AG04450 (cell line): Measurements from ENCODE around the gene SLC25A10. TPM values are rescaled to one million over a fixed set of nuclear protein-coding genes. Genes with fewer than 3 reads are reported as not detected.
A peak's percentile ranks its signal among the peaks of the same experiment; 100 is the strongest.

ENCODE experiments used
- CTCF ChIA-PET: fragments of 300-600, 350-600 bp; formaldehyde crosslinking; extraction: SDS; loops from one replicate; lab custom pipeline; 2022; ENCODE audit warnings: antibody characterized with exemption, inconsistent platforms; lab: Charles Lee
- POLR2A ChIA-PET: fragments of 350-600 bp; formaldehyde crosslinking; extraction: SDS; loops from one replicate; lab custom pipeline; 2021; ENCODE audit warnings: antibody characterized with exemption, inconsistent platforms; lab: Yijun Ruan, JAX
- DNase-seq: peaks from one replicate; pipeline ENCODE4 v3.0.0-alpha.2; 2011; ENCODE audit warnings: low read depth, low spot score
- H3K27ac ChIP-seq: one replicate; pipeline ENCODE4 v1.5.1; 2012; ENCODE audit warnings: low read depth, low read length, control low read depth
- H3K27me3 ChIP-seq: one replicate; pipeline ENCODE4 v1.6.0; 2012; ENCODE audit warnings: low read length; ENCODE audit not compliant: control insufficient read depth, insufficient read depth
- H3K4me3 ChIP-seq: 2 replicates; pipeline ENCODE4 v1.5.1; 2011; ENCODE audit warnings: mild to moderate bottlenecking, low read depth, low read length, control low read depth
- H3K9me3 ChIP-seq: 2 replicates; pipeline ENCODE4 v1.5.1; 2012; ENCODE audit warnings: low read length; ENCODE audit not compliant: control insufficient read depth, insufficient read depth
- polyA plus RNA-seq: library from polyadenylated mRNA; depleted of rRNA; stranded (reverse); fragments of >200 nt; gene quantifications from 2 replicates; pipeline ENCODE4 v1.2.3, GENCODE V29; 2011
- TF ChIP-seq, protein P1 (sequence below): IDR thresholded peaks from 2 replicates; pipeline ENCODE4 v1.5.1; 2011; ENCODE audit warnings: low read depth, low read length, control low read depth, inconsistent platforms

Gene SLC25A10
- polyA plus RNA-seq, 1 experiment = 3.3 TPM

- CTCF ChIA-PET = interaction anchor here (1.1 kb wide), 1 partner anchor 17 kb away, joined by 3 read pairs; no protein-coding TSS in a partner anchor
- peak; percentile 23 for DNase-seq
- POLR2A ChIA-PET = interaction anchor here (1.4 to 3.4 kb wide), 3 partner anchors 11 to 19 kb away, joined by 4 to 35 read pairs (median 6); partner anchors contain the start of genes CCDC137, MRPL12 and OXLD1
- TF ChIP-seq, protein P1, sequence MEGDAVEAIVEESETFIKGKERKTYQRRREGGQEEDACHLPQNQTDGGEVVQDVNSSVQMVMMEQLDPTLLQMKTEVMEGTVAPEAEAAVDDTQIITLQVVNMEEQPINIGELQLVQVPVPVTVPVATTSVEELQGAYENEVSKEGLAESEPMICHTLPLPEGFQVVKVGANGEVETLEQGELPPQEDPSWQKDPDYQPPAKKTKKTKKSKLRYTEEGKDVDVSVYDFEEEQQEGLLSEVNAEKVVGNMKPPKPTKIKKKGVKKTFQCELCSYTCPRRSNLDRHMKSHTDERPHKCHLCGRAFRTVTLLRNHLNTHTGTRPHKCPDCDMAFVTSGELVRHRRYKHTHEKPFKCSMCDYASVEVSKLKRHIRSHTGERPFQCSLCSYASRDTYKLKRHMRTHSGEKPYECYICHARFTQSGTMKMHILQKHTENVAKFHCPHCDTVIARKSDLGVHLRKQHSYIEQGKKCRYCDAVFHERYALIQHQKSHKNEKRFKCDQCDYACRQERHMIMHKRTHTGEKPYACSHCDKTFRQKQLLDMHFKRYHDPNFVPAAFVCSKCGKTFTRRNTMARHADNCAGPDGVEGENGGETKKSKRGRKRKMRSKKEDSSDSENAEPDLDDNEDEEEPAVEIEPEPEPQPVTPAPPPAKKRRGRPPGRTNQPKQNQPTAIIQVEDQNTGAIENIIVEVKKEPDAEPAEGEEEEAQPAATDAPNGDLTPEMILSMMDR = no peak
- peak overlapping the region; percentile 94 for H3K27ac ChIP-seq
- H3K4me3 ChIP-seq = peak overlapping the region; percentile 79
- no peaks in the 10 kb centered on the region for H3K27me3 ChIP-seq
- H3K9me3 ChIP-seq = no peaks in the 10 kb centered on the region; the same call in 1 of the 2 replicates
These were observed 27.0 kb upstream of the SLC25A10 start for GRCh38 chr17:81685108-81685507.

DNA sequence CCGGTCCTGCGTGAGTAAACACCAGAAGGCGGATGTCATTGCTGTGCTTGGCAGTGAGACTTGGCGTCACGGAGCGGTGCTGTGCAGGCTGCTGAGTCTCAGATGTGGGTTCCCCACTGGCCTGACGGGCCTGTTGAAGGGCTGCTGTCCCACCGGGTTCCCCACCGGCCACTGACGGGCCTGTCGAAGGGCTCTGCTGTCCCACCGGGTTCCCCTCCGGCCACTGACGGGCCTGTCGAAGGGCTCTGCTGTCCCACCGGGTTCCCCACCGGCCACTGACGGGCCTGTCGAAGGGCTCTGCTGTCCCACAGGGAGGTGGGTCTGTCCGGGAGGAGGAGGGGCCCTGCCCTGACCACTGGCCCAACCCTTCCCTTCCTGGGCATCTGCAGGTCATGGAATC is 25.5 kb upstream of the SLC25A10 start:
- TF ChIP-seq, protein P1 = no peak
- H3K4me3 ChIP-seq = no peak overlapping the region
- POLR2A ChIA-PET = no interaction called here
- H3K9me3 ChIP-seq = no peaks in the 10 kb centered on the region; the same call in 1 of the 2 replicates
- no peaks in the 10 kb centered on the region for H3K27me3 ChIP-seq
- CTCF ChIA-PET = no interaction called here
- DNase-seq = no peak
- H3K27ac ChIP-seq = no peak overlapping the region

GRCh38 chr17:81687770-81688541 is 24.1 kb upstream of the SLC25A10 start:
- POLR2A ChIA-PET = no interaction called here
- no peak overlapping the region for H3K4me3 ChIP-seq
- no peaks in the 10 kb centered on the region for H3K27me3 ChIP-seq
- DNase-seq = no peak
- H3K27ac ChIP-seq = no peak overlapping the region
- CTCF ChIA-PET = no interaction called here
- no peaks in the 10 kb centered on the region; the same call in 1 of the 2 replicates for H3K9me3 ChIP-seq
- TF ChIP-seq, protein P1 = no peak

GRCh38 chr17:81688616-81689015 is 23.5 kb upstream of the SLC25A10 start:
- no peaks in the 10 kb centered on the region; the same call in 1 of the 2 replicates for H3K9me3 ChIP-seq
- ChIA-PET POLR2A (no interaction called here), CTCF (no interaction called here)
- no peak overlapping the region for H3K27ac ChIP-seq
- TF ChIP-seq, protein P1 = no peak
- H3K4me3 ChIP-seq = no peak overlapping the region
- H3K27me3 ChIP-seq = no peaks in the 10 kb centered on the region
- DNase-seq = no peak

- H3K27me3 ChIP-seq = no peaks in the 10 kb centered on the region
- DNase-seq = no peak
- TF ChIP-seq, protein P1 = no peak
- no peaks in the 10 kb centered on the region; the same call in 1 of the 2 replicates for H3K9me3 ChIP-seq
- ChIA-PET POLR2A (no interaction called here), CTCF (no interaction called here)
- H3K27ac ChIP-seq = no peak overlapping the region
- H3K4me3 ChIP-seq = no peak overlapping the region
These were observed 22.0 kb upstream of the SLC25A10 start for GRCh38 chr17:81690066-81690465.
